Mammary epithelial cell (primary cell): Measurements from ENCODE around the gene FUZ.

Experiments used
- EZH2 ChIP-seq: IDR thresholded peaks from 2 replicates; pipeline ENCODE4 v1.6.1; 2012; ENCODE audit warnings: low read length, inconsistent platforms, borderline replicate concordance
- TF ChIP-seq, protein P1 (sequence below), 2 donors: IDR thresholded peaks in 1 of 2; conservative IDR thresholded peaks in 1 of 2; 2 replicates each; pipeline ENCODE4 v1.5.1; 2011 to 2012; ENCODE audit warnings: inconsistent platforms in 2 of 2, low read length in 2 of 2, mild to moderate bottlenecking in 2 of 2, control low read depth in 1 of 2, low read depth in 1 of 2; ENCODE audit not compliant: insufficient read depth in 1 of 2; ENCODE audit errors: extremely low read depth in 1 of 2

DNA sequence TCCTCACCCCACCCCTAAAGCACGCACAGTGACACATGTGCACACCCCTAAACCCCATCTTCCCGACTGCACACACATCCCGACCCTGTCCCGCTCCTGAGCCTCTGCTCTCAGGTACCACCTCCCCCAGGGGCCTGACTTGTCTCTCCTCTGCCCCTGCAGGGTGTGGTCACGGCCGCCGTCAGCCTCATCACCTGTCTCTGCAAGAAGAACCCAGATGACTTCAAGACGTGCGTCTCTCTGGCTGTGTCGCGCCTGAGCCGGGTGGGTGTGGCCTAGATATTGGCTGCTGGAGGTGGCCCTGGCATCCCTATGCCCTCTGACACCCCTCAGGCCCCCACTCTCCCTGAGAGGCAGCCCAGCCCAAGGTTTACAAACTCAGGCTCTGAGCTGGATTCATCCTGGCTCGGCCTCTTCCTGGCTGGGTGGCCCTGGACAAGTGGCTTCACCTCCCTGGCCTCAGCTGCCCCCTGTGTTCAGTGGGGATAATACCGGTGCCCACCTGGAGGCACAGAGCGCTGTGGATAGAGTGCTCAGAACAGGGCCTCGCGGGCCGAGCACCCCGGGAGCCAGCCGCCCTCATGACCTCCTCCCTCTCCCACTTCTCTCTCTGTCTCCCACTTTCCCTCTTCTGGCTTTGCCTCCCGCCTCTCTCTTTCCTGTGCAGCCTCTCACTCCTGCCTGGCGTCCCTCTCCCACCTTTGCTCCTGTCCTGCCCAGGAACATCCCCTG is 20.1 kb downstream of the FUZ start:
- TF ChIP-seq, protein P1, sequence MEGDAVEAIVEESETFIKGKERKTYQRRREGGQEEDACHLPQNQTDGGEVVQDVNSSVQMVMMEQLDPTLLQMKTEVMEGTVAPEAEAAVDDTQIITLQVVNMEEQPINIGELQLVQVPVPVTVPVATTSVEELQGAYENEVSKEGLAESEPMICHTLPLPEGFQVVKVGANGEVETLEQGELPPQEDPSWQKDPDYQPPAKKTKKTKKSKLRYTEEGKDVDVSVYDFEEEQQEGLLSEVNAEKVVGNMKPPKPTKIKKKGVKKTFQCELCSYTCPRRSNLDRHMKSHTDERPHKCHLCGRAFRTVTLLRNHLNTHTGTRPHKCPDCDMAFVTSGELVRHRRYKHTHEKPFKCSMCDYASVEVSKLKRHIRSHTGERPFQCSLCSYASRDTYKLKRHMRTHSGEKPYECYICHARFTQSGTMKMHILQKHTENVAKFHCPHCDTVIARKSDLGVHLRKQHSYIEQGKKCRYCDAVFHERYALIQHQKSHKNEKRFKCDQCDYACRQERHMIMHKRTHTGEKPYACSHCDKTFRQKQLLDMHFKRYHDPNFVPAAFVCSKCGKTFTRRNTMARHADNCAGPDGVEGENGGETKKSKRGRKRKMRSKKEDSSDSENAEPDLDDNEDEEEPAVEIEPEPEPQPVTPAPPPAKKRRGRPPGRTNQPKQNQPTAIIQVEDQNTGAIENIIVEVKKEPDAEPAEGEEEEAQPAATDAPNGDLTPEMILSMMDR (conservative IDR thresholded peaks at IDR 0.05 in 1 of 2, IDR thresholded peaks at IDR 0.05 in 1 of 2; ENCODE audit: extremely low read depth in 1 of 2, insufficient read depth in 1 of 2, low read depth in 1 of 2, low read length in 2 of 2), result no peak
- TF ChIP-seq EZH2, result no peak
